ENCODE measurements around the gene CREB3L2.

DNA sequence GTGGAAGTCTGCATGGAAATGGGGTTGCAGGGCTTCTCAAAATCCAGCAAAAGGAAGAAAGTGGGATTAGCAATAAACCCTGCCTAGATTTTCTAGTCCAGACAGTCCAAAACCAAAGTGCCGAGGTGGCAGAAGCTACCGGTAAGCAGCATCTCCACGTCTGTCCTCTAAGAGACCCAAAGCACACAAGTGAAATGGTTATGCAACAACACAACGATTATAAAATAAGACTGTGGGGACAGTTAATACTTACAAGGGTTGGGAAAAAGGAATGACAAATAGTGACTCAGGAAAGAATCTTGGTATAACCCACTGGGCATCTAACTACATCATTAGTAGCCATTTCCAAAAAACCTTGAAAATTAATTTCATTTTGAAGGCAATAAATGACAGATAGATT, 24.7 kb downstream of the CREB3L2 start:
- TF ChIP-seq RAD21 (conservative IDR thresholded peaks at IDR 0.05 in 1 of 2, IDR thresholded peaks at IDR 0.05 in 1 of 2), result no peak
- TF ChIP-seq EHMT2 (IDR thresholded peaks at IDR 0.05; ENCODE audit: low read depth), result no peak
- TF ChIP-seq POLR2A (IDR thresholded peaks at IDR 0.05; ENCODE audit: low read length), result no peak
- no peak for TF ChIP-seq RFX5 (IDR thresholded peaks at IDR 0.05)
- no peak for TF ChIP-seq HOXA7 (CRISPR knock-in tag; IDR thresholded peaks at IDR 0.05)
- no peak for TF ChIP-seq CTCF (IDR thresholded peaks at IDR 0.05)
- TF ChIP-seq, protein P1, sequence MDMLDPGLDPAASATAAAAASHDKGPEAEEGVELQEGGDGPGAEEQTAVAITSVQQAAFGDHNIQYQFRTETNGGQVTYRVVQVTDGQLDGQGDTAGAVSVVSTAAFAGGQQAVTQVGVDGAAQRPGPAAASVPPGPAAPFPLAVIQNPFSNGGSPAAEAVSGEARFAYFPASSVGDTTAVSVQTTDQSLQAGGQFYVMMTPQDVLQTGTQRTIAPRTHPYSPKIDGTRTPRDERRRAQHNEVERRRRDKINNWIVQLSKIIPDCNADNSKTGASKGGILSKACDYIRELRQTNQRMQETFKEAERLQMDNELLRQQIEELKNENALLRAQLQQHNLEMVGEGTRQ (IDR thresholded peaks at IDR 0.05), result no peak
- TF ChIP-seq EP300 (IDR thresholded peaks at IDR 0.05), result no peak
- no peak for TF ChIP-seq RNF2 (IDR thresholded peaks at IDR 0.05; ENCODE audit: borderline replicate concordance, low read depth)
- TF ChIP-seq ZNF302 (CRISPR knock-in tag; IDR thresholded peaks at IDR 0.05), result no peak
- TF ChIP-seq POLR2AphosphoS2 (conservative IDR thresholded peaks at IDR 0.05; ENCODE audit: low read length), result no peak
- TF ChIP-seq HDAC2 (IDR thresholded peaks at IDR 0.05), result no peak
- TF ChIP-seq, protein P2, sequence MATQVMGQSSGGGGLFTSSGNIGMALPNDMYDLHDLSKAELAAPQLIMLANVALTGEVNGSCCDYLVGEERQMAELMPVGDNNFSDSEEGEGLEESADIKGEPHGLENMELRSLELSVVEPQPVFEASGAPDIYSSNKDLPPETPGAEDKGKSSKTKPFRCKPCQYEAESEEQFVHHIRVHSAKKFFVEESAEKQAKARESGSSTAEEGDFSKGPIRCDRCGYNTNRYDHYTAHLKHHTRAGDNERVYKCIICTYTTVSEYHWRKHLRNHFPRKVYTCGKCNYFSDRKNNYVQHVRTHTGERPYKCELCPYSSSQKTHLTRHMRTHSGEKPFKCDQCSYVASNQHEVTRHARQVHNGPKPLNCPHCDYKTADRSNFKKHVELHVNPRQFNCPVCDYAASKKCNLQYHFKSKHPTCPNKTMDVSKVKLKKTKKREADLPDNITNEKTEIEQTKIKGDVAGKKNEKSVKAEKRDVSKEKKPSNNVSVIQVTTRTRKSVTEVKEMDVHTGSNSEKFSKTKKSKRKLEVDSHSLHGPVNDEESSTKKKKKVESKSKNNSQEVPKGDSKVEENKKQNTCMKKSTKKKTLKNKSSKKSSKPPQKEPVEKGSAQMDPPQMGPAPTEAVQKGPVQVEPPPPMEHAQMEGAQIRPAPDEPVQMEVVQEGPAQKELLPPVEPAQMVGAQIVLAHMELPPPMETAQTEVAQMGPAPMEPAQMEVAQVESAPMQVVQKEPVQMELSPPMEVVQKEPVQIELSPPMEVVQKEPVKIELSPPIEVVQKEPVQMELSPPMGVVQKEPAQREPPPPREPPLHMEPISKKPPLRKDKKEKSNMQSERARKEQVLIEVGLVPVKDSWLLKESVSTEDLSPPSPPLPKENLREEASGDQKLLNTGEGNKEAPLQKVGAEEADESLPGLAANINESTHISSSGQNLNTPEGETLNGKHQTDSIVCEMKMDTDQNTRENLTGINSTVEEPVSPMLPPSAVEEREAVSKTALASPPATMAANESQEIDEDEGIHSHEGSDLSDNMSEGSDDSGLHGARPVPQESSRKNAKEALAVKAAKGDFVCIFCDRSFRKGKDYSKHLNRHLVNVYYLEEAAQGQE (IDR thresholded peaks at IDR 0.05), result no peak

Measured in A549 (cell line).